Aorta (tissue), 5 donors: ENCODE measurements around the gene KIN. TPM values are rescaled to one million over a fixed set of nuclear protein-coding genes. Genes with fewer than 3 reads are reported as not detected.
"Not testable (repeated sequence)": the region's sequence is repeated elsewhere in the genome, so short reads cannot be mapped to it uniquely, and the experiment has no call there.

ENCODE experiments used
- ATAC-seq: fragments of 200-7000 bp; cut with Tn5 transposase; one replicate; pipeline ENCODE4 v1.9.1; 2022; ENCODE audit warnings: moderate library complexity; ENCODE audit not compliant: low FRiP score
- DNase-seq, 2 donors: peaks; one replicate each; pipeline ENCODE4 v3.0.0-alpha.2; 2020
- H3K27ac ChIP-seq, 2 donors: one replicate each; pipeline ENCODE4 v1.5.1; 2013; ENCODE audit warnings: low read length in 2 of 2, mild to moderate bottlenecking in 2 of 2, moderate library complexity in 2 of 2, control low read depth in 1 of 2, inconsistent platforms in 1 of 2, low read depth in 1 of 2
- H3K27me3 ChIP-seq, 2 donors: one replicate each; pipeline ENCODE4 v1.6.1; 2013; ENCODE audit warnings: control low read depth in 1 of 2, low read length in 1 of 2, mild to moderate bottlenecking in 1 of 2, moderate library complexity in 1 of 2; ENCODE audit not compliant: insufficient read depth in 2 of 2, control insufficient read depth in 1 of 2
- H3K36me3 ChIP-seq, 2 donors: one replicate each; pipeline ENCODE4 v1.6.1; 2013; ENCODE audit warnings: control low read depth in 1 of 2, low read length in 1 of 2, mild to moderate bottlenecking in 1 of 2; ENCODE audit not compliant: insufficient read depth in 2 of 2, control insufficient read depth in 1 of 2
- H3K4me1 ChIP-seq, 2 donors: one replicate each; pipeline ENCODE4 v1.6.1; 2013; ENCODE audit warnings: low read length in 2 of 2, control low read depth in 1 of 2, mild to moderate bottlenecking in 1 of 2, moderate library complexity in 1 of 2; ENCODE audit not compliant: insufficient read depth in 2 of 2, control insufficient read depth in 1 of 2
- H3K4me3 ChIP-seq, 2 donors: one replicate each; pipeline ENCODE4 v1.5.1; 2013; ENCODE audit warnings: low read length in 2 of 2, control low read depth in 1 of 2, mild to moderate bottlenecking in 1 of 2
- H3K9me3 ChIP-seq: one replicate; pipeline ENCODE4 v1.6.1; 2013; ENCODE audit warnings: mild to moderate bottlenecking, low read length; ENCODE audit not compliant: control insufficient read depth
- WGBS, 2 donors: extraction: QIAGEN DNeasy Blood & Tissue Kit; methylation state at CpG; one replicate each; pipeline ENCODE4 v1.1.7; 2013; 5-methylcytosine and 5-hydroxymethylcytosine counted together
- intact Hi-C, 2 donors: fragments of 100-400 bp; cut with DNase I; formaldehyde crosslinking; loops; one replicate each; pipeline versions ENCODE4 v1.14.2 to v1.15.0; 2022
- polyA plus RNA-seq, 2 donors: library from polyadenylated mRNA; stranded (reverse); fragments of 200-250 nt; gene quantifications; one replicate each; pipeline ENCODE4 v1.2.3, GENCODE V29; 2013
- total RNA-seq, 2 donors: library from RNA; stranded (reverse); fragmentation: NEBNext Ultra II Directional; extraction: Animal tissue kit (Norgen Biotek cat#: 25700); gene quantifications; one replicate each; pipeline ENCODE4 v1.2.1, GENCODE V29; 2021
- donor health status: healthy with polysubstance abuse.
- donor health status: Bipolar disorder and iron deficiency.
- donor health status: DM: no; HTN: no; CAD: no.
- donor health status: DM: no; HTN: no; CAD: no.
- donor health status: DM: yes; HTN: yes; CAD: no.

KIN gene
- total and polyA plus RNA-seq, 4 donors, result 2.3 to 13.4 (median 11.3) TPM

DNA sequence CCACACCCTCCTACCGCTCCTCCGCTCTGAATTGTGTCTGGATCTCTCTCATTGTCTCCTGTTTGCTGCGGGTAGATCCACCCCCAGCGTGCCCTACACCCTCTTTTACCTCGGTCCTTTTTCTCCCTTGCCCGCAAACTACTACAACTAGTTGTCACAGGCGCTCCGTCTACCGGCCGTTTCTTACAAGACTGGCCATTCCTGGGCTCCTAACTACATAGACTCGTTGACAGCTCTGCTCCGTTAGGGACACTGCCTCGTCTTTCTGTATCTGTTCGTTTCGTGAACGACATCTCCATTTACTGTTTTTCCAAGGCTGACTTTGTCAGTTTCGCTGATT, 31.3 kb upstream of the KIN start:
- H3K27ac ChIP-seq, result no peak overlapping the region
- no peaks in the 10 kb centered on the region for H3K4me1 ChIP-seq
- H3K9me3 ChIP-seq, result no peaks in the 10 kb centered on the region
- ATAC-seq (peak; percentile 69), DNase-seq (peak in 1 of 2 donors; percentile 49)
- H3K36me3 ChIP-seq, result no peaks in the 10 kb centered on the region
- WGBS, 2 donors, result 0 to 1% methylated on average over 17 of the region's 17 CpGs
- H3K4me3 ChIP-seq, result peak overlapping the region; percentile 86 to 87
- H3K27me3 ChIP-seq, result no peaks in the 10 kb centered on the region
- intact Hi-C loops, result loop anchor here in 1 of 2 donors (2.0 to 10.0 kb wide), 3 partner anchors 30 to 294 kb away; partner anchors contain the start of gene ATP5F1C

DNA sequence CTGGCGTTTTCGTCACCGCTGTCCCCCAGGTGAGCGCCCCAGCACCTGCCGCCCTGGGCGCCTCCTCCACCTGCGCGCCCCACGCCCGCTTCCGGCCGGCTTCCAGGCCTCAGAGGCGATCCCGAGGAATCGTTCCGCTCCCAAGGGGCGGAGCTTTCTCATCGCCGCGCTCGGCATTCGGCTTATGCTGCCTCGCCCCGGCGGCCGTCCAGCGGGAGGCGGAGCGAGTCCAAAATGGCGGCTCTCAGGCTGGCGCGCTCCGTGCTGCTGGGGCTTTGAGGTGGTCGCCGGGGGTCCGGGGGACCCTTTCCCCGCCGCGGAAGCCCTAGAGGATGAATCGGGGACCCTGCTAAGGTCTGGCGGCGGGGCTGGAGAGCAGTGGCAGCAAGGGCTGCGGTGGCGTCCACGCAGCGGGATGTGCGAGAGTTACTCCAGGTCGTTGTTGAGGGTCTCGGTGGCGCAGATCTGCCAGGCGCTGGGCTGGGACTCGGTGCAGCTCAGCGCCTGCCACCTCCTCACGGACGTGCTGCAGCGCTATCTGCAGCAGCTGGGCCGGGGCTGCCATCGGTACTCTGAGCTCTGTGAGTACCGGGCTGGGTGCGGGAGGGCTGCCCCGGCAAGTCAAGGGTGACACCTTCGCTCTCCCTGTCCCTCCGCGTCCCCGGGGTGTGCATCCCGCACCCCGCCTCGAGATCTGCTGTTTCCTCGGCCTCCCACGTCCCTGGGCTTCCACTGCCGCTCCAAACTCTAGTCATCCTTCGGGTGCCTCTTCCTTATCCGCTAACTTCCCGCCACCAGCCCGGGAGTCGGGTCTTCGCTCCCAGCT, 30.7 kb upstream of the KIN start, which contains the start of gene TAF3:
TSS of gene TAF3 (plus strand) at position 211 of the 826 bp plus-strand sequence. CDS start at position 416, 205 bp downstream.
- H3K27me3 ChIP-seq, result no peaks in the 10 kb centered on the region
- DNase-seq (peak; percentile 95 to 97), ATAC-seq (peak; percentile 96)
- intact Hi-C loops, result loop anchor here (1.0 to 10.0 kb wide), 4 partner anchors 30 to 294 kb away; partner anchors contain the start of gene ATP5F1C (in 2 of the 2)
- peak within 1 kb of the TSS; percentile 87 to 93 for H3K4me3 ChIP-seq
- whole genome bisulfite sequencing, 2 donors, result 0 to 1% methylated on average over 71 to 77 of the region's 77 CpGs
- H3K27ac ChIP-seq, result peak within 1 kb of the TSS in 1 of 2 donors; percentile 65
- no peaks in the 10 kb centered on the region for H3K4me1 ChIP-seq
- H3K9me3 ChIP-seq, result no peaks in the 10 kb centered on the region
- no peaks in the 10 kb centered on the region for H3K36me3 ChIP-seq

DNA sequence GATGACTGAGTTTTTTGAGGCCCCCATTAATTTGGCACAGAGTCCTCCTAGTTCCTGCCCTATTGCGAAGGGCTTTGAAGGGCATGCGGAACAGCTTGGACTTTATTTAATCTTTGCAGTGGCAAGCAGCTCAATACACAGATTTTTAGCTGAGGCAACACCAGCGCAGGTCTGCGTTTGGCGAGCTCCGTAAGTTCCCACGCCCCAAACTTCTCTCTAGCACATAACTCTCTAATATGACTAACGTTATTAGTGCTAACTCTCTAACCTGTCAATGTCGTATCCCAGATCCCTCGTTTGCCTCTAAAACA, 30.1 kb upstream of the KIN start:
- Histone ChIP-seq H3K9me3 (no peaks in the 10 kb centered on the region), H3K27ac (peak overlapping the region in 1 of 2 donors; percentile 23), H3K4me1 (no peaks in the 10 kb centered on the region), H3K4me3 (peak overlapping the region; percentile 87 to 93), H3K36me3 (no peaks in the 10 kb centered on the region), H3K27me3 (no peaks in the 10 kb centered on the region)
- ATAC-seq (no peak), DNase-seq (no peak)
- WGBS, 2 donors, result 1% methylated on average over 10 of the region's 10 CpGs
- intact Hi-C loops, result loop anchor here (1.0 to 10.0 kb wide), 4 partner anchors 29 to 293 kb away; partner anchors contain the start of gene ATP5F1C (in 2 of the 2)

DNA sequence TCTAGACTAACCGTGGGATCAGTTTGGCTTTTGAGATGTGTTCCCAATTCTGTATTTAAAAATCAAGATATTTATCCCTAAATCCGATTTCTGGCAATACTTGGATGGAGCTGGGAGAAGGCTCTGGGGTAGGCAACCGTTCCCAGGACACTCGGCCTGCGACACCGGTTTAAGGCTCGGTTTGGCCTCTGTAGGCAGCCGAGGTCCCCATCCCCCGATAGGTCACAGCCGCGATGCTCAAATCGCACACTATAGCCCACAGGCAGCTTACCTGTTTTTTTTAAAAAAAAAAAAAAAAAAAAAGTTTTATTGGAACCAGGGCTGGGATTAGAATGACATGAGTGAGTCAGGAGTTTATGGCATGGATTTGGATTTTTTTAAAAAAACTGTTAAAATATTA, 29.8 kb upstream of the KIN start:
- intact Hi-C loops, result loop anchor here in 1 of 2 donors (10.0 kb wide), 2 partner anchors 123 to 293 kb away; no protein-coding TSS in a partner anchor
- Histone ChIP-seq H3K9me3 (no peaks in the 10 kb centered on the region), H3K4me3 (peak overlapping the region; percentile 87 to 93), H3K36me3 (no peaks in the 10 kb centered on the region), H3K27me3 (no peaks in the 10 kb centered on the region), H3K27ac (no peak overlapping the region), H3K4me1 (no peaks in the 10 kb centered on the region)
- ATAC-seq (no peak), DNase-seq (no peak)
- WGBS, 2 donors, result 13 to 18% methylated on average over 12 of the region's 12 CpGs

DNA sequence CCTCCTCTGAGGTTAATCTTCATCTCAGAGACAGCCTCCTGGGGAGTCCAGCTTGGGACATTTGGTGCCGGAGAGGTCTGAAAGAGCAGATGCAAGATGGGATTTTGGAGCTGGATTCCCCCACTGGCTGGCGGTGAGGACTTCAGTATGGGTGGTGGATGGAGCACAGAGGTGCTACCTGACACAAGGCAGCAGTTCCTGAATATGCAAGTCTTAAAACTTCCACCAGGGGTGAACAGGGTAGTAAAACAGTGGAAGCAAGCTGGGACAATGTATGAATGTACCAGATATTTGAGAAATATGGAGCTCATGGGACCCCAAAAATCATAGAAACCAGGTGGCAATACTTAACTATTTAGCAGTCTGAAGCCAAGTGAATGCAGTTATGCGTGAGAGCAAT, 25.7 kb upstream of the KIN start:
- H3K27me3 ChIP-seq, result no peaks in the 10 kb centered on the region
- DNase-seq, result no peak
- no peaks in the 10 kb centered on the region for H3K36me3 ChIP-seq
- H3K9me3 ChIP-seq, result no peaks in the 10 kb centered on the region
- H3K4me3 ChIP-seq, result no peak overlapping the region
- 71 to 79% methylated on average over 3 of the region's 3 CpGs for WGBS, 2 donors
- no peak for ATAC-seq
- intact Hi-C loops, result loop anchor here in 1 of 2 donors (10.0 kb wide), 2 partner anchors 119 to 289 kb away; no protein-coding TSS in a partner anchor
- H3K4me1 ChIP-seq, result no peaks in the 10 kb centered on the region
- no peak overlapping the region for H3K27ac ChIP-seq

DNA sequence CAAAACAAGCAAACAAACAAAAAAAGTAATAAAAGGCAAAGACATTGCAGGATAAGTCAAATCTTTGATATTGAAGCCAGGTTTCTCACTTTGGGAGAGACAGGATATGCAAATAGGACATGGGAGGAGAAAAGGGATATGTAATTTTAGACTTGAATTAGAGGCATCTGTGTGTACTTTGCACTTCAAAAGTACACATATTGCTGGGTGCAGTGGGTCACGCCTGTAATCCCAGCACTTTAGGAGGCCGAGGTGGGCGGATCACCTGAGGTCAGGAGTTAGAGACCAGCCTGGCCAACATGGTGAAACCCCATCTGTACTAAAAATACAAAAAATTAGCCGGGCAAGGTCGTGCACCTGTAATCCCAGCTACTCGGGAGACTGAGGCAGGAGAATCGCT, 23.9 kb upstream of the KIN start:
- not testable (repeated sequence) for H3K4me1 ChIP-seq, DNase-seq, H3K27ac ChIP-seq, ATAC-seq, H3K36me3 ChIP-seq, H3K27me3 ChIP-seq, H3K4me3 ChIP-seq, H3K9me3 ChIP-seq
- 74% methylated on average over 7 of the region's 7 CpGs for WGBS, 2 donors
- intact Hi-C loops, result loop anchor here in 1 of 2 donors (10.0 kb wide), 2 partner anchors 117 to 287 kb away; no protein-coding TSS in a partner anchor

DNA sequence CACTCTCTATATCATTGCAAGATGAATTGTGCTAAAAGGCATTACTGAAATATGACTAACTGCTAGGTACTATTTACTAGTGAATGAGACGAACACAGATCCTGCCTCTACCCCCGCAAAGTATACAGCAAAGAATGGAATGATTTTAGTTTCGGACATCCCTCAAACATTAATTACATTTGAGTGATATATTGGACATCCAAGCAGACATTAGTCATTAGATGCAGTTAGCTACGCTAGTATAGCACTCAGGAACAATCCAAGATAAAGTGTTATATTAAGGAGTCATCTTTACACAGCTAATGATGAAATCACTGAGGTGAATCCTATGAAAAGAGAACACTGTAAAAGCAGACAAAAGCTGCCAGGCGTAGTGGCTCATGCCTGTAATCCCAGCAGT, 23.2 kb upstream of the KIN start:
- H3K27me3 ChIP-seq, result no peaks in the 10 kb centered on the region
- no peaks in the 10 kb centered on the region for H3K4me1 ChIP-seq
- ATAC-seq (no peak), DNase-seq (no peak)
- H3K9me3 ChIP-seq, result no peaks in the 10 kb centered on the region
- no peaks in the 10 kb centered on the region for H3K36me3 ChIP-seq
- 71 to 77% methylated on average over 5 of the region's 5 CpGs for WGBS, 2 donors
- H3K4me3 ChIP-seq, result no peak overlapping the region
- no peak overlapping the region for H3K27ac ChIP-seq
- intact Hi-C loops, result loop anchor here in 1 of 2 donors (10.0 kb wide), 2 partner anchors 116 to 286 kb away; no protein-coding TSS in a partner anchor

DNA sequence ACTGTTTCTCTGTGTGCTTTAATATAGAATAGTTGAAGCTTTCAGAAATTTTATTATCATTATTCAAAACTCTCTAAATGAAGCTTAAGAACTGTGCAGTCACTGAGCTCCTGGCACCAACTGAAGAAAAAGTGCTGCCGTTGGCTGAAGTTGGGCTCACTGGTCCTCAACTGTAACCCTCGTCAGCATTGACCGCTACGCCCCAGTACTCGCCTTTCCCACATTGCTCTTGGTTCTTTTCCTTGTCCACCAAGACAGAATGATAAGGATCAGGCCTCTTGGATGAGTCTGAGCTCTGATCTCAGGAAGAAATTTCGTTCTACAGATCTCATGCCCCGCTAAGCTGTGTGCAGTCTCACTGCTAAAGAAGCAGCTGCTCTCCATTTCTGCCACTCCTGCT, 22.6 kb upstream of the KIN start:
- no peak overlapping the region for H3K27ac ChIP-seq
- no peaks in the 10 kb centered on the region for H3K4me1 ChIP-seq
- H3K9me3 ChIP-seq, result no peaks in the 10 kb centered on the region
- DNase-seq (no peak), ATAC-seq (no peak)
- H3K27me3 ChIP-seq, result no peaks in the 10 kb centered on the region
- intact Hi-C loops, result loop anchor here in 1 of 2 donors (10.0 kb wide), 2 partner anchors 116 to 286 kb away; no protein-coding TSS in a partner anchor
- WGBS, 2 donors, result 74 to 75% methylated on average over 7 of the region's 7 CpGs
- H3K4me3 ChIP-seq, result no peak overlapping the region
- H3K36me3 ChIP-seq, result no peaks in the 10 kb centered on the region
